Measurements from ENCODE around the gene MRPL34.

DNA sequence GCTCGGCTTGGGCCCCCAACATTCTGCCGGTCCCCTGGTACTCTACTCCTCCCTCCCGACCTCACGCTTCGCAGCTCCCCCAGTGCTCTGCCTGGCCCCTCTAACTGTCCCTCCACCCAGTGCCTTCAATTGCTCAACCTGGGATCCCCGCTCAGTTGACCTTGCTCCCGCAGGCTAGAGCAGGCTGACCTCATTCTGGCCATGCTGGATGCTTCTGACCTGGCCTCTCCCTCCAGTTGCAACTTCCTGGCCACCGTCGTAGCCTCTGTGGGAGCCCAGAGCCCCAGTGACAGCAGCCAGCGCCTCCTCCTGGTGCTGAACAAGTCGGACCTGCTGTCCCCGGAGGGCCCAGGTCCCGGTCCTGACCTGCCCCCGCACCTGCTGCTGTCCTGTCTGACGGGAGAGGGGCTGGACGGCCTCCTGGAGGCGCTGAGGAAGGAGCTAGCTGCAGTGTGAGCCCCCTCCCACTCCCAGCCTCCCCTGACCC, 35.2 kb downstream of the MRPL34 start:
- TF ChIP-seq, protein P1, sequence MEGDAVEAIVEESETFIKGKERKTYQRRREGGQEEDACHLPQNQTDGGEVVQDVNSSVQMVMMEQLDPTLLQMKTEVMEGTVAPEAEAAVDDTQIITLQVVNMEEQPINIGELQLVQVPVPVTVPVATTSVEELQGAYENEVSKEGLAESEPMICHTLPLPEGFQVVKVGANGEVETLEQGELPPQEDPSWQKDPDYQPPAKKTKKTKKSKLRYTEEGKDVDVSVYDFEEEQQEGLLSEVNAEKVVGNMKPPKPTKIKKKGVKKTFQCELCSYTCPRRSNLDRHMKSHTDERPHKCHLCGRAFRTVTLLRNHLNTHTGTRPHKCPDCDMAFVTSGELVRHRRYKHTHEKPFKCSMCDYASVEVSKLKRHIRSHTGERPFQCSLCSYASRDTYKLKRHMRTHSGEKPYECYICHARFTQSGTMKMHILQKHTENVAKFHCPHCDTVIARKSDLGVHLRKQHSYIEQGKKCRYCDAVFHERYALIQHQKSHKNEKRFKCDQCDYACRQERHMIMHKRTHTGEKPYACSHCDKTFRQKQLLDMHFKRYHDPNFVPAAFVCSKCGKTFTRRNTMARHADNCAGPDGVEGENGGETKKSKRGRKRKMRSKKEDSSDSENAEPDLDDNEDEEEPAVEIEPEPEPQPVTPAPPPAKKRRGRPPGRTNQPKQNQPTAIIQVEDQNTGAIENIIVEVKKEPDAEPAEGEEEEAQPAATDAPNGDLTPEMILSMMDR (IDR thresholded peaks at IDR 0.05), result no peak
- TF ChIP-seq POLR2AphosphoS5 (IDR thresholded peaks at IDR 0.05), result no peak
